Endothelial cell (in vitro differentiated cells): ENCODE results near the gene AFG3L2. TPM values are rescaled to one million over a fixed set of nuclear protein-coding genes. Genes with fewer than 3 reads are reported as not detected.

ENCODE experiments used
- DNase-seq: peaks from one replicate; pipeline ENCODE4 v3.0.0; 2021; ENCODE audit warnings: low spot score
- H3K27ac Mint-ChIP-seq: one replicate; pipeline ENCODE4 v1.8.0; 2021; ENCODE audit warnings: mixed read lengths, inconsistent platforms; ENCODE audit not compliant: unreplicated experiment
- H3K27me3 Mint-ChIP-seq: one replicate; pipeline ENCODE4 v1.8.0; 2021; ENCODE audit warnings: mild to moderate bottlenecking, moderate library complexity, mixed read lengths, inconsistent platforms; ENCODE audit not compliant: unreplicated experiment
- H3K36me3 Mint-ChIP-seq: one replicate; pipeline ENCODE4 v1.8.0; 2021; ENCODE audit warnings: mild to moderate bottlenecking, low read depth, mixed read lengths, inconsistent platforms; ENCODE audit not compliant: unreplicated experiment
- H3K4me1 Mint-ChIP-seq: one replicate; pipeline ENCODE4 v1.8.0; 2021; ENCODE audit warnings: mild to moderate bottlenecking, mixed read lengths, inconsistent platforms; ENCODE audit not compliant: unreplicated experiment
- H3K4me3 Mint-ChIP-seq: one replicate; pipeline ENCODE4 v1.8.0; 2021; ENCODE audit warnings: mild to moderate bottlenecking, mixed read lengths, inconsistent platforms; ENCODE audit not compliant: unreplicated experiment
- H3K9me3 Mint-ChIP-seq: one replicate; pipeline ENCODE4 v1.8.0; 2021; ENCODE audit warnings: mixed read lengths, inconsistent platforms; ENCODE audit not compliant: unreplicated experiment
- CTCF ChIP-seq: fragments of 200-600 bp; sonication (generic); IDR thresholded peaks from one replicate; pipeline ENCODE4 v1.5.0; 2021; ENCODE audit warnings: antibody characterized with exemption; ENCODE audit not compliant: unreplicated experiment
- total RNA-seq: library from RNA; stranded (reverse); fragmentation: NEBNext Ultra II Directional; extraction: Animal tissue kit (Norgen Biotek cat#: 25700); gene quantifications from one replicate; pipeline ENCODE4 v1.2.1, GENCODE V29; 2021; ENCODE audit not compliant: unreplicated experiment

Gene AFG3L2
- total RNA-seq, 1 donor from 2014 or later = 47.7 TPM

- TF ChIP-seq CTCF = no peak
- Mint-ChIP-seq H3K27ac (no peak overlapping the region), H3K27me3 (no peaks in the 10 kb centered on the region), H3K4me3 (no peak overlapping the region), H3K36me3 (peaks cover 35% of the 10 kb centered on the region), H3K4me1 (peaks cover 23% of the 10 kb centered on the region), H3K9me3 (no peaks in the 10 kb centered on the region)
- no peak for DNase-seq
Observed at GRCh38 chr18:12318857-12319256, 58.2 kb downstream of the AFG3L2 start.

GRCh38 chr18:12318334-12318697 lies 58.7 kb downstream of the AFG3L2 start:
- H3K27me3 Mint-ChIP-seq = no peaks in the 10 kb centered on the region
- peak overlapping the region; percentile 18 for H3K27ac Mint-ChIP-seq
- TF ChIP-seq CTCF = no peak
- DNase-seq = no peak
- H3K4me3 Mint-ChIP-seq = peak overlapping the region; percentile 74
- H3K36me3 Mint-ChIP-seq = peaks cover 39% of the 10 kb centered on the region
- H3K4me1 Mint-ChIP-seq = peaks cover 29% of the 10 kb centered on the region
- no peaks in the 10 kb centered on the region for H3K9me3 Mint-ChIP-seq

- TF ChIP-seq CTCF = no peak
- no peak for DNase-seq
- H3K4me1 Mint-ChIP-seq = peaks cover 33% of the 10 kb centered on the region
- H3K9me3 Mint-ChIP-seq = no peaks in the 10 kb centered on the region
- H3K27ac Mint-ChIP-seq = peak overlapping the region; percentile 30
- peak overlapping the region; percentile 74 for H3K4me3 Mint-ChIP-seq
- H3K36me3 Mint-ChIP-seq = peaks cover 39% of the 10 kb centered on the region
- no peaks in the 10 kb centered on the region for H3K27me3 Mint-ChIP-seq
Observed at GRCh38 chr18:12317664-12318333, 59.2 kb downstream of the AFG3L2 start.

GRCh38 chr18:12315911-12316310 lies 61.1 kb downstream of the AFG3L2 start:
- no peak for DNase-seq
- Mint-ChIP-seq H3K4me3 (no peak overlapping the region), H3K4me1 (peaks cover 37% of the 10 kb centered on the region), H3K27ac (no peak overlapping the region), H3K27me3 (no peaks in the 10 kb centered on the region), H3K36me3 (peaks cover 49% of the 10 kb centered on the region), H3K9me3 (no peaks in the 10 kb centered on the region)
- no peak for TF ChIP-seq CTCF

GRCh38 chr18:12315490-12315889 lies 61.5 kb downstream of the AFG3L2 start:
- H3K4me1 Mint-ChIP-seq = peaks cover 39% of the 10 kb centered on the region
- no peak for TF ChIP-seq CTCF
- no peak overlapping the region for H3K27ac Mint-ChIP-seq

More at GRCh38 chr18:12315490-12315889, 61.5 kb downstream of the AFG3L2 start:
- no peak for DNase-seq
- Mint-ChIP-seq H3K4me3 (no peak overlapping the region), H3K9me3 (no peaks in the 10 kb centered on the region), H3K36me3 (peaks cover 49% of the 10 kb centered on the region), H3K27me3 (no peaks in the 10 kb centered on the region)
